ENCODE data around the gene ADAMTS6.

The ADAMTS6 gene

GRCh38 chr5:65276178-65276890, 205.4 kb downstream of the ADAMTS6 start:
- DNase-seq (ENCODE audit: low spot score) = no peak

GRCh38 chr5:65271906-65272305, 209.8 kb downstream of the ADAMTS6 start:
- no peak for DNase-seq (ENCODE audit: low spot score)

GRCh38 chr5:65268525-65268924, 213.2 kb downstream of the ADAMTS6 start:
- DNase-seq (ENCODE audit: low spot score) = no peak

- no peak for DNase-seq (ENCODE audit: low spot score)
Observed at GRCh38 chr5:65264420-65264819, 217.3 kb downstream of the ADAMTS6 start.

- DNase-seq (ENCODE audit: low spot score) = no peak
Observed at GRCh38 chr5:65263321-65263720, 218.4 kb downstream of the ADAMTS6 start.

- no peak for DNase-seq (ENCODE audit: low spot score)
Observed at GRCh38 chr5:65262649-65263059, 219.1 kb downstream of the ADAMTS6 start.

GRCh38 chr5:65262096-65262495, 219.6 kb downstream of the ADAMTS6 start:
- no peak for DNase-seq (ENCODE audit: low spot score)

- DNase-seq (ENCODE audit: low spot score) = no peak
Observed at GRCh38 chr5:65261499-65261898, 220.2 kb downstream of the ADAMTS6 start.

GRCh38 chr5:65255294-65255693, 226.4 kb downstream of the ADAMTS6 start:
- DNase-seq (ENCODE audit: low spot score) = no peak

GRCh38 chr5:65252977-65253376, 228.7 kb downstream of the ADAMTS6 start:
- DNase-seq (ENCODE audit: low spot score) = no peak

GRCh38 chr5:65248896-65249295, 232.8 kb downstream of the ADAMTS6 start:
- DNase-seq (ENCODE audit: low spot score) = no peak

GRCh38 chr5:65247594-65247993, 234.1 kb downstream of the ADAMTS6 start:
- no peak for DNase-seq (ENCODE audit: low spot score)

- no peak for DNase-seq (ENCODE audit: low spot score)
Observed at GRCh38 chr5:65246741-65247140, 235.0 kb downstream of the ADAMTS6 start.

- DNase-seq (ENCODE audit: low spot score) = no peak
Observed at GRCh38 chr5:65244031-65244430, 237.7 kb downstream of the ADAMTS6 start.

GRCh38 chr5:65243161-65243560, 238.6 kb downstream of the ADAMTS6 start:
- no peak for DNase-seq (ENCODE audit: low spot score)

- no peak for DNase-seq (ENCODE audit: low spot score)
Observed at GRCh38 chr5:65229841-65230240, 251.9 kb downstream of the ADAMTS6 start.

- DNase-seq (ENCODE audit: low spot score) = peak; percentile 12
Observed at GRCh38 chr5:65213921-65214525, 267.7 kb downstream of the ADAMTS6 start.

- no peak for DNase-seq (ENCODE audit: low spot score)
Observed at GRCh38 chr5:65209341-65209740, 272.4 kb downstream of the ADAMTS6 start.

- DNase-seq (ENCODE audit: low spot score) = no peak
Observed at GRCh38 chr5:65204966-65205365, 276.8 kb downstream of the ADAMTS6 start.

- DNase-seq (ENCODE audit: low spot score) = no peak
Observed at GRCh38 chr5:65203746-65204145, 278.0 kb downstream of the ADAMTS6 start.

GRCh38 chr5:65199993-65200675, 281.6 kb downstream of the ADAMTS6 start:
- no peak for DNase-seq (ENCODE audit: low spot score)

- DNase-seq (ENCODE audit: low spot score) = peak; percentile 73
Observed at GRCh38 chr5:65198456-65199120, 283.1 kb downstream of the ADAMTS6 start.
